ENCODE results near the gene LPAR1.

Gene LPAR1

GRCh38 chr9:111037356-111037707 is 938 bp downstream of the LPAR1 start:
- no peak for DNase-seq

- no peak for DNase-seq
Observed at GRCh38 chr9:111036946-111037345, 1.3 kb downstream of the LPAR1 start.

- no peak for DNase-seq
Observed at GRCh38 chr9:111036429-111036789, 1.9 kb downstream of the LPAR1 start.

GRCh38 chr9:111035543-111036428 is 2.5 kb downstream of the LPAR1 start:
- DNase-seq = no peak

GRCh38 chr9:111034898-111035539 is 3.3 kb downstream of the LPAR1 start:
- DNase-seq = no peak

- DNase-seq = no peak
Observed at GRCh38 chr9:111034170-111034897, 3.9 kb downstream of the LPAR1 start.

GRCh38 chr9:111030492-111030891 is 7.8 kb downstream of the LPAR1 start:
- no peak for DNase-seq

GRCh38 chr9:111029260-111029659 is 9.0 kb downstream of the LPAR1 start:
- DNase-seq = no peak

- no peak for DNase-seq
Observed at GRCh38 chr9:111027798-111028197, 10.5 kb downstream of the LPAR1 start.

- no peak for DNase-seq
Observed at GRCh38 chr9:111023128-111023527, 15.1 kb downstream of the LPAR1 start.

- no peak for DNase-seq
Observed at GRCh38 chr9:111020594-111020993, 17.7 kb downstream of the LPAR1 start.

- DNase-seq = no peak
Observed at GRCh38 chr9:111016426-111017045, 21.7 kb downstream of the LPAR1 start.

- DNase-seq = no peak
Observed at GRCh38 chr9:111016016-111016415, 22.3 kb downstream of the LPAR1 start.

GRCh38 chr9:111013707-111014106 is 24.6 kb downstream of the LPAR1 start:
- no peak for DNase-seq

GRCh38 chr9:111013250-111013649 is 25.0 kb downstream of the LPAR1 start:
- DNase-seq = no peak

- DNase-seq = no peak
Observed at GRCh38 chr9:111008158-111009075, 29.9 kb downstream of the LPAR1 start.

- no peak for DNase-seq
Observed at GRCh38 chr9:111005746-111006470, 32.4 kb downstream of the LPAR1 start.

- no peak for DNase-seq
Observed at GRCh38 chr9:111004936-111005335, 33.3 kb downstream of the LPAR1 start.

- DNase-seq = no peak
Observed at GRCh38 chr9:111003182-111003581, 35.1 kb downstream of the LPAR1 start.

GRCh38 chr9:111001526-111001925 is 36.7 kb downstream of the LPAR1 start:
- DNase-seq = no peak

GRCh38 chr9:111000202-111000601 is 38.1 kb downstream of the LPAR1 start:
- DNase-seq = no peak

GRCh38 chr9:110999379-110999778 is 38.9 kb downstream of the LPAR1 start:
- DNase-seq = no peak

Data from stimulated activated CD8-positive, alpha-beta memory T cell treated with anti-CD3 and anti-CD28 coated beads, Interleukin-4, amount 100 ng/mL, for 48 hours (primary cell).